ENCODE results near the gene SMC6.

Gene SMC6

GRCh38 chr2:17657759-17658158, 95.9 kb downstream of the SMC6 start:
- DNase-seq (ENCODE audit: low read depth): no peak
- no peak overlapping the region for H3K4me3 ChIP-seq (ENCODE audit: low read depth, low read length)
- TF ChIP-seq CTCF (IDR thresholded peaks at IDR 0.05; ENCODE audit: low read depth, low read length, missing control alignments): no peak

DNA sequence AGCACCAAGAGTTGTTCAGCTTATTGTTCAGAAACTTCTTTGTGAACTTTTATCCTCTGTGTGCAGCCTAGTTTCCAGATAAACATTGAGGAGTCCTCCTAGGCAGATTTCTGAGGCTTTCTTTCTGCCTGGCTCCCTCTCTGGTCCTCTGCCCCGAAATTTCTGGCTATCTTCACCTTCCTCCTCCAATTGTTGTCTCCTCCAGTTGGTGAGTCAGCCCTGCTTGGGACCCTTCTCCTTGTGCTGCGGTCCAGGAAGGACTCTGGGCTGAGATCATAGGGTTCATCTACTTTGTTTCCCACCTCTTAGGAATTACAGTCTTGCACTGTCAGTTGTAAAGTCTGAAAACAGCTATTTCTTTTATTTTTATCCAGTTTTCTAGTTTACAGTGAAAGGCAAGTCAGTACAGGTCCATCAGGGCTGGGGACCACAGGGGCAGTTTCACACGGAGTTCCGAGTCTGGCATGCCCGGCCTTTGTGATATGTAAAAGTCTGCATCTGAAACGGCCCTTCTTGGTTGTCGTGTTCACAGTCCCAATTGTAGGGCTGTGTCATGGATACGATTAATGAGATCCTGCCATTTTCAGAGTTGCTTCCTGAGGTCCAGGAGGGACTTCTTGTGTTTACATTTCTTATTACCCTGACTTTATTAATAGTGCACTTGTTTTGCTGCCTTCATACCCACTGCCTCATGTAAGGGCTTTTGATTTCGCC, 100.8 kb downstream of the SMC6 start:
- DNase-seq (ENCODE audit: low read depth): no peak
- no peak for TF ChIP-seq CTCF (IDR thresholded peaks at IDR 0.05; ENCODE audit: low read depth, low read length, missing control alignments)
- no peak overlapping the region for H3K4me3 ChIP-seq (ENCODE audit: low read depth, low read length)

GRCh38 chr2:17649026-17649425, 104.6 kb downstream of the SMC6 start:
- H3K4me3 ChIP-seq (ENCODE audit: low read depth, low read length): no peak overlapping the region
- TF ChIP-seq CTCF (IDR thresholded peaks at IDR 0.05; ENCODE audit: low read depth, low read length, missing control alignments): no peak
- no peak for DNase-seq (ENCODE audit: low read depth)

GRCh38 chr2:17648581-17648980, 105.0 kb downstream of the SMC6 start:
- no peak for TF ChIP-seq CTCF (IDR thresholded peaks at IDR 0.05; ENCODE audit: low read depth, low read length, missing control alignments)
- no peak for DNase-seq (ENCODE audit: low read depth)

DNA sequence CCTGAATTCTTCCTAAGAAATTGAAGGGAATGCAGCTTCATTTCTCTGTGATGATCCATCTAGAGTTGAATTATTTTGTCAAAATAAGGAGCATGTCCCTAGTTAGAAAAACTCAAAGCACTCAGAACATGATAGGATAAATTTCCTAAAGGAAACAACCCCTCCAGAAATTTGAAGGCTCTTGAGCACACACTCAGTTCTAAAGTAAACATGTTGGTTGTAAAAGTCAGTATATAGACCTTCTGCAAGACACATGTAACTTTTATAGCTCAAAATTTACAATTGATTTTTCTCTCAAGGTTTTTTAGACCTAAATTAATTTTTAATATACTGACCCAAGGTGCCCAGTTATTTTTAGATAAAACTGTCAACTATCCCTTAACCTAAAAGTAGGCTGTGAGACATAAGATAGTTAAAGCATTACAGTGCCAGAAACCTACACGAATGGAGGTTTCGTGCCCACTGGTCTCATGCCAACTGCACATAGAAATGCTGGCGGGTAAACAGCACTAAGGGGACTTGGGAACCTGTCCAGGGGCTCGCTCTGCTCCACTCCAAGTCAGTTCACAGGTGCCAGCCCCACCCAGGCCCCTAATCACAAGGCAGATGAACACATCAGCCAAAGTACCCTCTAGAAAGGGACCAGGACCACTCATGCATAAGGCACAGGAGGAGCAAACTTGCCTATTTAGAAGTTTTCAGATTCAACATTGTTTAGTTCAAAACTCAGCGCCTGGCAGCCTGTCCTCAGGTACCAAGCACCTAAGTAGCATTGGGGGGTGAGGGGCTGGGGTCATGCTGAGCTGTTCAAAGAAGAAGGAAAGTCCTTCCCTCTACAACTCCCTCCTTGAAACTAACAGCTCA, 106.5 kb downstream of the SMC6 start:
- DNase-seq (ENCODE audit: low read depth): no peak
- TF ChIP-seq CTCF (IDR thresholded peaks at IDR 0.05; ENCODE audit: low read depth, low read length, missing control alignments): no peak
- no peak overlapping the region for H3K4me3 ChIP-seq (ENCODE audit: low read depth, low read length)

More at GRCh38 chr2:17648581-17648980, 105.0 kb downstream of the SMC6 start:
- H3K4me3 ChIP-seq (ENCODE audit: low read depth, low read length): no peak overlapping the region

DNA sequence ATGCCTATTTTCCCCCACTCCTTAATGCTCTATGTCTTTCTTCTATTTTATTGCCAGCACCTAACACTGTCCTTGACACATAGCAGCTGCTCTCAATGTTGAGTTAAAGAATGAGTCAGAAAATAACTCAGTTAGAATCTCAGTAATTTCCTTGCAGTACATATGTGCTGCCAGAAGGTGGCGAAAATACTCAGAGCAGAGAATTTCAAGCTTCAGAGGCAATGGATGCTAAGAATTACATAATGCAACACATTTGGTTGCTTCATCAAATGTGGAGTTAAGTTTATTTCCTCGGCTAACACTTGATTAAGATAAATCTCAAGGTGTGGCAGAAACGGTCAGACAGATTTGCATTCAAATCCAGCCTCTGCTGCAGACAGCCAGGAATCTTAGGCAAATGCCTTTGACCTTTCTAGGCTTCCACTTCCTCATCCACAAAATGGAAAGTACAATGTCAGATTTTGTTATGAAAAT, 107.5 kb downstream of the SMC6 start:
- peak; percentile 73 for TF ChIP-seq CTCF (IDR thresholded peaks at IDR 0.05; ENCODE audit: low read depth, low read length, missing control alignments)
- DNase-seq (ENCODE audit: low read depth): peak; percentile 33
- no peak overlapping the region for H3K4me3 ChIP-seq (ENCODE audit: low read depth, low read length)

All from GM12864 (cell line).